Stimulated activated CD8-positive, alpha-beta memory T cell treated with anti-CD3 and anti-CD28 coated beads, Interleukin-15, amount 100 ng/mL, for 48 hours (primary cell): ENCODE data around the gene MBNL1.
"Not testable (repeated sequence)": the region's sequence is repeated elsewhere in the genome, so short reads cannot be mapped to it uniquely, and the experiment has no call there.

ENCODE experiments used
- DNase-seq, 2 donors: peaks; one replicate each; pipeline ENCODE4 v3.0.0-alpha.2; 2020; ENCODE audit warnings: low read depth in 2 of 2

The MBNL1 gene

DNA sequence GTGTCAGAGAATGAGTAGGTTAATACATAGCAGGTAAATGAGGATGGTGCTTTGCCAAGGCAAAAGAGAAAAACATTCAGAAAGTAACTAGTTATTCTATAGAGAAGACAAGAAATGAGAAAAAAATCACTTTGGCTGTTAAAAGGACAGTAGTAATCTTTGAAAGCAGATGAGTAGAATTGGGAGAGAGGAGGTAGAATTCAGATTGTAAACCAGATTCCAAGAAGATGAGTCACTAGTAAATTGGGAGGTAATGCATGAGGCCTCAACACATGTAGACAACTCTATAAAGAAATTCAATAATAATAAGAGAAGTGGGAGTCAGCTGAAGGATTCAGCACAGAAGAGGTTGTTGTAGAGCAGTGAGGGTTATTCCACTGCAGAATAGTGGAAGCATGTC, 81.4 kb downstream of the MBNL1 start:
- no peak for DNase-seq

DNA sequence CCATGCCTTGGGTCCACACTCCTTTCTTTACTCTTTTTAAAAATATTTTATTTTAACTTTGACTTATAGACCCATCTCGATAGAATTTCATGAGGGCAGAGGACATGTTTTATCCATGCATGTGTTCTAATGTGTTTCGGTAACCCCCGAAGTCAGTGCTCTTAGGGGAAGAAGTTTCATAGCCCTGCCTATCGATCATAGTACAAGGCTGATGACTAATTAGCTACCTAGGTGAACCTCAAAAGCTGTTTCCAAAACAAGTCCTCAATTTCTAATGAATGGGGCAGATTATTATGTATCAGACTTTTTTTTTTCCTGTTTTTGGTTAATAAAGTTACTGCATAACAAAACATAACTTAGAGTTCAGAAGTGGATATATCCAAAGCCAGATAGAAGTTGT, 82.0 kb downstream of the MBNL1 start:
- no peak for DNase-seq

DNA sequence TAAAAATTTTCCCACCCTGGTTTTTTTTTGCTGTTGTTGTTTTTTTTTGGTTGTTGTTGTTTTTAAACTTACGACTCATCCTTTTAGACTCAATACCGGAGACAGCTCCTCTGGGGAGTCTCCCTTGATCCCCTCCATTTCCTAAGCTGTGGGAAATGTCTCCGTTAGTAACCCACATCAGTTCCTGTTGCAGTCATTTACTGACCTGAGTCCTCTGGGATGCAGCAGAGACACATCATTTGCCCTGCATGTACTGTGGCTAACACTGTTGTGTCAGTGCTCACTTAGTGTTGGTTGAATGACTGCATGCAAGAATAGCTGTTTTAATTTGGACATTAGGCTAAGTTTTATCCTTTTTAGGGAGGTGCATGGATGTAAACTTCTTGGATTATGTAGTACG, 83.8 kb downstream of the MBNL1 start:
- DNase-seq: no peak

GRCh38 chr3:152353578-152353977, 84.8 kb downstream of the MBNL1 start:
- DNase-seq: no peak

DNA sequence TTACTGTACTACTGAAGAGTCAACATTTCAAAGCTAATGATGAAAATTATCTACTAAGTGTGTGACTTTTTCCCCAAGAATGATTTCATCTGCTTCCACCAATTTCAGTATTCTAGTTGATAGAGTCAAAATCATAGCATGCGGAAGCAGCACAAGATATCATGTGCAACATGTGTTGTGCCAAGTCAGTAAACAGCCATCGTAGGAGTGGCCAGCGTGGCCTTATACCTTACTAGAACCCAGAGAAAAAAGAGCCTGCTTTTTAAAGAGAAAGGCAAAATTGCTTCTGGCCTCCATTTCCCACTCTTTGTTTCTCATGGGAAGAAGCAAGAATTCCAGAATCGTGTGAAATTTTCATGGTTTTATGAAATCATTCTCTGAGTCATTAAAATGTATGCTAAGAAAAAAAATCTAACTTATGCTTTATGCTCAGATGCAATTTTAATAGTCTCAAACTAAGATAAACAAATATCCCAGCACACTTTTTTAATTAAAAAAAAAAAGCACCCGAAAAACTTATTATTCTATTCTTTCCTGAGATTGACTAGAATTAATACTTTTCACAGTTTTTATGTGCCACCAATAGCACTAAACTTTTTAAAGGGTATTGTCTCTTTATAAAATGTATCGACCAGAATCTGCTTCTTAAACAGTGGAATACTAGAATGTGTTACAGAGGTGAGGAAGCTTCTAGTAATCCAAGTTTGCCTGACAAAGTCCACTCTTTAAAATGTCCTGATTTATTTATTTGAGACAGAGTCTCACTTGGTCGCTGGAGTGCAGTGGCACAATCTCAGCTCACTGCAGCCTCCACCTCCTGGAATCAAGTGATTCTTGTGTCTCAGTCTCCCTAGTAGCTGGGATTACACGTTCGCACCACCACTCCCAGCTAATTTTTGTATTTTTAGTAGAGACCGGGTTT, 87.3 kb downstream of the MBNL1 start:
- DNase-seq: no peak

- DNase-seq: no peak
Measured at GRCh38 chr3:152356870-152357276, 88.1 kb downstream of the MBNL1 start.

DNA sequence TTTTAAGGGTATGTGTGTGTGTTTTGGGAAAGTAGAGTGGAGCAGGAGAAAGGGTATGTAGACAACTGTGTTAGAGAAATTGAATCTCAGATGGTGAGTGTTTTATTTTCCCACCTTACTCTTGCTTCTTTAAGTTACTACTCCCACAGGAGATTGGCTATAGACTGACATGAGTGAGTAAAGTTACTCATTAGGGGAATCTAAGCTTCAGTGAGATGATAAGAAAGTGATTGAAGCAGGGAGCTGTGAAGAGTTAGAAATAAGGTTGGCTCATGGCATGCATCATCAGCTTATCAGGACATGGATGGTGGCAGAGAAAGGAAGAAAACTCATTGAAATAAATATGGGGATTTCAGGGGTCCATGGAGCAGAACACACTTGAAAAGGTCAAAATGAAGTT, 88.9 kb downstream of the MBNL1 start:
- no peak for DNase-seq

DNA sequence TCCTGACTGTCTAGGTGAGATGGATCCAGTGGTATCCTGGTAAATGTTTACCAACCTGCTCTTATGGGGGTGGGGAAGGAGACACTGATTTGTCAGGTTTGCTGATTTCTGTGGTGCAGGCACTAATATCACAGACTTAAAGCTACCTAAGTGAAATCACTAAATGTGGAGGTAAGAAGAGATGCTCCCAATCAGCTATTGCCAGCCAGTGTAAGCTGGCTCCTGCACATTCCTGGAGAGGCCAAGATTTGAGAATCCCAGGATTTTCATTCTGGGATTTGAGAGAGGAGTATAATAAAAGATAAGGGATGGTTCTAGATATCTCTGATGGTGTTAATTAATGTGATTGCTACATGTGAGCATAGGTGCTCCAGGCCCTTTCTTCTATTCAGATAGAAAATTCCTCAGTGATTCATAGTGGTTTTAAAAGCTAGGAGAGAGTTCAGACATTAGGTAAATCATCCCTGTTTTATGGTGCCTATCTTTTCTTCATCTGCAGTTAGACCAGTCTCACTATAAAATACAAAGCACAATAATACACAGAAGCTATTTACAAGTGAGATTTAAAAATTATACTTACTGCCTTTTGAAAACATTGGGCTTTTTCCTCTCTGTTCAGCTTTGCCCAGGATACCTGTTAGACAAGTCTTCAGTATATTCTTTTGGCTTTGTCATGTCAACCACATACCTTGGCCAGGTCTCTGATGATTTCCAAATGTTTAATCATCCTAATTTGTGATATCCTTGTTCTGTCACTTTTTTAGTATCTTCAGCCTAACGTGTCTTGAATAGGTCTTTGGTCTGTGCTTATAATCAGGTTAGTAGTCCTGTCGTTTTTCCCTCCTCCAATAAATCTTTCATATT, 90.9 kb downstream of the MBNL1 start:
- DNase-seq: no peak

GRCh38 chr3:152360302-152360701, 91.6 kb downstream of the MBNL1 start:
- DNase-seq: no peak

- DNase-seq: no peak
Measured at GRCh38 chr3:152360966-152361365, 92.2 kb downstream of the MBNL1 start.

GRCh38 chr3:152362086-152362485, 93.4 kb downstream of the MBNL1 start:
- no peak for DNase-seq

GRCh38 chr3:152364237-152364636, 95.5 kb downstream of the MBNL1 start:
- no peak for DNase-seq

GRCh38 chr3:152365126-152365525, 96.4 kb downstream of the MBNL1 start:
- DNase-seq: no peak

DNA sequence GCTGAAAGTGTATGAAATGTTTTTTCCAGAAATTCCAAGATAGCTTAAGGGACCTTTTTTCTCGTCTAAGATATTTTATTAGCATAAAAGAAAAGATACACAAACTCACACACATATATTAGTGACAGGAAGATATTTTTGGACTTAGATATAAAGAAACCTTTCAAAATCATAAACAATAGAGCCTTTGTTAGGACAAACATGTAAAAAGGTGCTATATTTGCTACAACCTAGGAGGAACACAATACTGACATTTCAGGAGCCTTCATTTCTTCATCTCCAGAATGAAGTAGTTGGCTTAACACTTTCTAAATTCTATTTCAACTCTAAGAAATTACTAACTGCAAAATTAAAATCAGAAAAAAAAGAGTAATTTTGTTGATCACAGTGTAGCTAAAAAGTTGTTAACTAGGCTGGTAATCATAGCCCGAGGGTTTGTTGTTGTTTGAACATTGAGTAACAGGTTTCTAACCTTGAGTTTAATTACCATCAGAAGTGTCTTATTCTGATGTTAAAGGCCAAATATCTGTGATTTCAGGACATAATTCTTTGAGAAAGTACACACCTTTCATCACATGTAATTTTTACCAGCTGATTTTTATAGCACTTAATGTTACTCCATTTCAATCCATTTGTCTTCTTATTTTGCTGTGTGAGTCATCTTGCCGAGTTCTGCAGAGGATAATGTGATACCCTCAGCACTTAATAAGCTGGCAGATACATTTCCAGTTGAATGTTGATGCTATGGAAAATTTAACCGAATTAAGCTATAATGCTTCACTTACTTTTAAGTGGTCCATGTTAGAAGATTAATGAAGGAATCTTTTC, 97.3 kb downstream of the MBNL1 start:
- DNase-seq: no peak

- not testable (repeated sequence) for DNase-seq
Measured at GRCh38 chr3:152367192-152367591, 98.5 kb downstream of the MBNL1 start.

DNA sequence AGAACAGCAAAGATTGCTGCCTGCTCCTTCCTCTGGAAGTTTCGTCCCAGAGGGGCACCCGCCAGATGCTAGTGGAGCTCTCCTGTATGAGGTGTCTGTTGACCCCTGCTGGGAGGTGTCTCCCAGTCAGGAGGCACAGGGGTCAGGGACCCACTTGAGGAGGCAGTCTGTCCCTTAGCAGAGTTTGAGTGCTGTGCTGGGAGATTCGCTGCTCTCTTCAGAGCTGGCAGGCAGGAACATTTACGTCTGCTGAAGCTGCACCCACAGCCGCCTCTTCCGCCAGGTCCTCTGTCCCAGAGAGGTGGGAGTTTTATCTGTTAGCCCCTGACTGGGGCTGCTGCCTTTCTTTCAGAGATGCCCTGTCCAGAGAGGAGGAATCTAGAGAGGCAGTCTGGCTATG, 103.9 kb downstream of the MBNL1 start:
- DNase-seq: not testable (repeated sequence)

GRCh38 chr3:152373379-152373778, 104.7 kb downstream of the MBNL1 start:
- DNase-seq: no peak

GRCh38 chr3:152374262-152374990, 105.7 kb downstream of the MBNL1 start:
- no peak for DNase-seq

GRCh38 chr3:152375546-152375945, 106.8 kb downstream of the MBNL1 start:
- DNase-seq: no peak

DNA sequence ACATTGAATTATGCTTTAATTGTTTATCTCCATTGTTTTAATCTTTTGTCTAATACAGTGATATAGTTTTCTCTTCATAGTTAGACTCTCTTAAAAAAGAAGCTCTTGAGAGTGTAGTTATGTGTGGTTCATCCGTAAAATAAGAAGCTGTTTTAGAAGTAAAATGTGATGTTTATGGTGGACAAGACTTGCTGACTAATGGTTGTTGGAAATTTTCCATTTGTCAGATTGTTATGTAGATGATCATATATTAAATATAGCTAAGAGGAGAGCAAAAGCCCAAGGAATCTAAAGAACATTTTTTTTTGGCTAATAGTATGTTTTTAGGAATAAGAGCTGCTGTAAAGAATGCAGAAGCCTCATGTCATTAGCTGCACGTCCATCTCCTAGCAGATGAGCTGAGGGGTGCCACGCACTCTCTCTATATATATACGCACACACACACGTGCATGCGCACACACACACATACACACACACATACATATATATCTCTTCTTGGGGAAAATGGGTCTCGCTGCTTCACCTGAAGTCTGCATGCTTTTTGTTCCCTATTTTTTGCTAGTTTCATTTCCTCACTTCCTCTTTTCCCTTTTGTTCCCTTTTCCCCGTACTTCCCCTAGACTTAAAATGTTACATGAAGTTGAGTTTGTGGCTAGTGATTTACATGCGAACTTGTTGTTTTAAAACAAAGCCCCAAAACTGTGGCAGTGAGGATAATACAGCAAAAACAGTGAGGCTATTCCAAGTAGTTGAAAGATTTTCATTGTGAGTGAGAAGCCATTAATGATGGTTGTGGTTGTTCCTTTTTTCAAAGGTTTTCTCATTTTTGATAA, 107.8 kb downstream of the MBNL1 start:
- DNase-seq: no peak
